ENCODE data around the gene OR4D5. TPM values are rescaled to one million over a fixed set of nuclear protein-coding genes. Genes with fewer than 3 reads are reported as not detected.

OR4D5 gene
- total RNA-seq, 1 experiment from 2014 or later = not detected

DNA sequence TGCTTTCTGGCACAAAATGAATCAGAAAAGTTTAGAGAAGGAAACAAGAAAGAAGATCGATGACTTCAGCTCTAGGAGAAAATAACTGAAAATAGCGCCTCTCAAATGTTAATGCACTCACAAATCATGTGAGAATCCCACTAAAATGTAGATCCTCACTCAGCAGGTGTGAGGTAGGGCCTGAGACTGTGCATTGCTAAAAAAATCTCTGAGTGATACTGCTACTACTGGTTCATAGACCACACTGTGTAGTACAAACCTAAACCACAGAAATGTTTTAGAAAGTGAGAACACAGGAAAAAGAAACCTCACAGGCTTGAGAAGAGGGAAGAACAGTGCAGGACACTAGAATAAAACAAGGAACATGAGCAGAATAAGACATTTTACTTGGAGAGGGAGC, 35.5 kb upstream of the OR4D5 start:
- Mint-ChIP-seq H3K4me3 (ENCODE audit: unreplicated experiment) (no peak overlapping the region), H3K27ac (ENCODE audit: low read depth, unreplicated experiment) (no peak overlapping the region), H3K27me3 (ENCODE audit: insufficient read depth, unreplicated experiment) (no peaks in the 10 kb centered on the region), H3K9me3 (ENCODE audit: unreplicated experiment) (no peaks in the 10 kb centered on the region), H3K4me1 (ENCODE audit: insufficient read depth, unreplicated experiment) (no peaks in the 10 kb centered on the region), H3K36me3 (ENCODE audit: insufficient read depth, unreplicated experiment) (no peaks in the 10 kb centered on the region)
- BruUV-seq (replicated peaks) = no TSS peak
- intact Hi-C loops (cut with micrococcal nuclease) = no loop called here
- no peak for TF ChIP-seq CTCF (IDR thresholded peaks at IDR 0.05; ENCODE audit: unreplicated experiment)
- no peak for DNase-seq (ENCODE audit: unreplicated experiment)
- CTCF ChIA-PET = no interaction called here
- POLR2A ChIA-PET = no interaction called here

GRCh38 chr11:123904932-123905331, 34.5 kb upstream of the OR4D5 start:
- no peak overlapping the region for H3K4me3 Mint-ChIP-seq (ENCODE audit: unreplicated experiment)
- BruUV-seq (replicated peaks) = no TSS peak

DNA sequence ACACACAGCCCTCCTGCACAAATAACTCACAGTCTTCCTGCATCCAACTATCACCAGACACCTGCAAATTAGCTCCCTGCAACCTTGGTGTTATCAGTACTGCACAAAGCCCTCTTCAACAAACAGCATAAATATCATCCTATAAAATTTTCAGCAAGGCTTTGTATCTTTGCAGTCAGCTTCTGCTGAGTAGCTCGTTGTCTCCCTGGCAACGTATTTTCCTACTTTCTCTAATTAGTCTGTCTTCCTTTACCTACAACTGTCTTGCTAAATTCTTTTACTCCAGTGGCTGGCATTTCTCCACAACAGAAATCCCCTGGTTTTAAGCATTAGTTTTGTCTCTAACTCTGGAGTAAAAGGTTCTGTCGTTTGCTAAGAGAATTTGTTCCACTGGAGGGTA, 33.6 kb upstream of the OR4D5 start:
- Mint-ChIP-seq H3K9me3 (ENCODE audit: unreplicated experiment) (no peaks in the 10 kb centered on the region), H3K27ac (ENCODE audit: low read depth, unreplicated experiment) (no peak overlapping the region), H3K4me1 (ENCODE audit: insufficient read depth, unreplicated experiment) (no peaks in the 10 kb centered on the region), H3K36me3 (ENCODE audit: insufficient read depth, unreplicated experiment) (no peaks in the 10 kb centered on the region), H3K27me3 (ENCODE audit: insufficient read depth, unreplicated experiment) (no peaks in the 10 kb centered on the region), H3K4me3 (ENCODE audit: unreplicated experiment) (no peak overlapping the region)
- TF ChIP-seq CTCF (IDR thresholded peaks at IDR 0.05; ENCODE audit: unreplicated experiment) = no peak
- ChIA-PET POLR2A (no interaction called here), CTCF (no interaction called here)
- no TSS peak for BruUV-seq (replicated peaks)
- intact Hi-C loops (cut with micrococcal nuclease) = no loop called here
- DNase-seq (ENCODE audit: unreplicated experiment) = no peak

More at GRCh38 chr11:123904932-123905331, 34.5 kb upstream of the OR4D5 start:
- no peak for TF ChIP-seq CTCF (IDR thresholded peaks at IDR 0.05; ENCODE audit: unreplicated experiment)
- no peaks in the 10 kb centered on the region for H3K27me3 Mint-ChIP-seq (ENCODE audit: insufficient read depth, unreplicated experiment)
- no peak overlapping the region for H3K27ac Mint-ChIP-seq (ENCODE audit: low read depth, unreplicated experiment)
- no peaks in the 10 kb centered on the region for H3K9me3 Mint-ChIP-seq (ENCODE audit: unreplicated experiment)
- H3K36me3 Mint-ChIP-seq (ENCODE audit: insufficient read depth, unreplicated experiment) = no peaks in the 10 kb centered on the region
- H3K4me1 Mint-ChIP-seq (ENCODE audit: insufficient read depth, unreplicated experiment) = no peaks in the 10 kb centered on the region
- intact Hi-C loops (cut with micrococcal nuclease) = no loop called here
- ChIA-PET CTCF (no interaction called here), POLR2A (no interaction called here)
- no peak for DNase-seq (ENCODE audit: unreplicated experiment)

GRCh38 chr11:123920943-123921342, 18.5 kb upstream of the OR4D5 start:
- ChIA-PET CTCF (no interaction called here), POLR2A (no interaction called here)
- no peak for DNase-seq (ENCODE audit: unreplicated experiment)
- no peaks in the 10 kb centered on the region for H3K9me3 Mint-ChIP-seq (ENCODE audit: unreplicated experiment)
- intact Hi-C loops (cut with micrococcal nuclease) = no loop called here
- no peak overlapping the region for H3K4me3 Mint-ChIP-seq (ENCODE audit: unreplicated experiment)
- no peak for TF ChIP-seq CTCF (IDR thresholded peaks at IDR 0.05; ENCODE audit: unreplicated experiment)
- no peaks in the 10 kb centered on the region for H3K4me1 Mint-ChIP-seq (ENCODE audit: insufficient read depth, unreplicated experiment)
- H3K36me3 Mint-ChIP-seq (ENCODE audit: insufficient read depth, unreplicated experiment) = no peaks in the 10 kb centered on the region
- H3K27me3 Mint-ChIP-seq (ENCODE audit: insufficient read depth, unreplicated experiment) = no peaks in the 10 kb centered on the region
- no peak overlapping the region for H3K27ac Mint-ChIP-seq (ENCODE audit: low read depth, unreplicated experiment)
- BruUV-seq (replicated peaks) = no TSS peak

Data from MCF 10A (cell line).